H1 (cell line): ENCODE measurements around the gene SHC3. TPM values are rescaled to one million over a fixed set of nuclear protein-coding genes. Genes with fewer than 3 reads are reported as not detected.

ENCODE experiments used
- HDAC6 ChIP-seq: IDR thresholded peaks from one replicate; pipeline ENCODE4 v1.7.1; 2012; ENCODE audit warnings: low read depth, mild to moderate bottlenecking, inconsistent platforms, low read length, moderate library complexity
- polyA plus RNA-seq, 7 experiments: library from polyadenylated mRNA; depleted of rRNA in 3 of 7; stranded (reverse) in 5 of 7; unstranded in 2 of 7; fragments of >200 nt in 5 of 7; fragments of 200-250 nt in 2 of 7; gene quantifications; 1 replicate in 5 of 7; 2 replicates in 1 of 7; 4 replicates in 1 of 7; pipeline versions ENCODE4 v1.2.1 to v1.2.3, GENCODE V29; 2011 to 2013; ENCODE audit warnings: missing spikeins in 2 of 7, mixed read lengths in 2 of 7
- total RNA-seq: library from RNA; stranded (reverse); fragmentation: NEBNext Ultra II Directional; extraction: Animal tissue kit (Norgen Biotek cat#: 25700); gene quantifications from 2 replicates; pipeline ENCODE4 v1.2.1, GENCODE V29; 2021
- TF ChIP-seq, protein P1 (sequence below): fragments of 300-600 bp; sonication (generic); IDR thresholded peaks from 2 replicates; pipeline ENCODE4 v1.7.1; 2012; ENCODE audit warnings: low read length, moderate library complexity, mild to moderate bottlenecking, inconsistent platforms; ENCODE audit not compliant: insufficient replicate concordance

SHC3 gene
- total and polyA plus RNA-seq, 2 of the 8 experiments (the other 6 are each of a cell fraction or from before 2014, with no cell fraction given), result 1.4 to 7.1 TPM

GRCh38 chr9:88959727-88960469 lies 218.7 kb downstream of the SHC3 start (continued):
- TF ChIP-seq, protein P1, sequence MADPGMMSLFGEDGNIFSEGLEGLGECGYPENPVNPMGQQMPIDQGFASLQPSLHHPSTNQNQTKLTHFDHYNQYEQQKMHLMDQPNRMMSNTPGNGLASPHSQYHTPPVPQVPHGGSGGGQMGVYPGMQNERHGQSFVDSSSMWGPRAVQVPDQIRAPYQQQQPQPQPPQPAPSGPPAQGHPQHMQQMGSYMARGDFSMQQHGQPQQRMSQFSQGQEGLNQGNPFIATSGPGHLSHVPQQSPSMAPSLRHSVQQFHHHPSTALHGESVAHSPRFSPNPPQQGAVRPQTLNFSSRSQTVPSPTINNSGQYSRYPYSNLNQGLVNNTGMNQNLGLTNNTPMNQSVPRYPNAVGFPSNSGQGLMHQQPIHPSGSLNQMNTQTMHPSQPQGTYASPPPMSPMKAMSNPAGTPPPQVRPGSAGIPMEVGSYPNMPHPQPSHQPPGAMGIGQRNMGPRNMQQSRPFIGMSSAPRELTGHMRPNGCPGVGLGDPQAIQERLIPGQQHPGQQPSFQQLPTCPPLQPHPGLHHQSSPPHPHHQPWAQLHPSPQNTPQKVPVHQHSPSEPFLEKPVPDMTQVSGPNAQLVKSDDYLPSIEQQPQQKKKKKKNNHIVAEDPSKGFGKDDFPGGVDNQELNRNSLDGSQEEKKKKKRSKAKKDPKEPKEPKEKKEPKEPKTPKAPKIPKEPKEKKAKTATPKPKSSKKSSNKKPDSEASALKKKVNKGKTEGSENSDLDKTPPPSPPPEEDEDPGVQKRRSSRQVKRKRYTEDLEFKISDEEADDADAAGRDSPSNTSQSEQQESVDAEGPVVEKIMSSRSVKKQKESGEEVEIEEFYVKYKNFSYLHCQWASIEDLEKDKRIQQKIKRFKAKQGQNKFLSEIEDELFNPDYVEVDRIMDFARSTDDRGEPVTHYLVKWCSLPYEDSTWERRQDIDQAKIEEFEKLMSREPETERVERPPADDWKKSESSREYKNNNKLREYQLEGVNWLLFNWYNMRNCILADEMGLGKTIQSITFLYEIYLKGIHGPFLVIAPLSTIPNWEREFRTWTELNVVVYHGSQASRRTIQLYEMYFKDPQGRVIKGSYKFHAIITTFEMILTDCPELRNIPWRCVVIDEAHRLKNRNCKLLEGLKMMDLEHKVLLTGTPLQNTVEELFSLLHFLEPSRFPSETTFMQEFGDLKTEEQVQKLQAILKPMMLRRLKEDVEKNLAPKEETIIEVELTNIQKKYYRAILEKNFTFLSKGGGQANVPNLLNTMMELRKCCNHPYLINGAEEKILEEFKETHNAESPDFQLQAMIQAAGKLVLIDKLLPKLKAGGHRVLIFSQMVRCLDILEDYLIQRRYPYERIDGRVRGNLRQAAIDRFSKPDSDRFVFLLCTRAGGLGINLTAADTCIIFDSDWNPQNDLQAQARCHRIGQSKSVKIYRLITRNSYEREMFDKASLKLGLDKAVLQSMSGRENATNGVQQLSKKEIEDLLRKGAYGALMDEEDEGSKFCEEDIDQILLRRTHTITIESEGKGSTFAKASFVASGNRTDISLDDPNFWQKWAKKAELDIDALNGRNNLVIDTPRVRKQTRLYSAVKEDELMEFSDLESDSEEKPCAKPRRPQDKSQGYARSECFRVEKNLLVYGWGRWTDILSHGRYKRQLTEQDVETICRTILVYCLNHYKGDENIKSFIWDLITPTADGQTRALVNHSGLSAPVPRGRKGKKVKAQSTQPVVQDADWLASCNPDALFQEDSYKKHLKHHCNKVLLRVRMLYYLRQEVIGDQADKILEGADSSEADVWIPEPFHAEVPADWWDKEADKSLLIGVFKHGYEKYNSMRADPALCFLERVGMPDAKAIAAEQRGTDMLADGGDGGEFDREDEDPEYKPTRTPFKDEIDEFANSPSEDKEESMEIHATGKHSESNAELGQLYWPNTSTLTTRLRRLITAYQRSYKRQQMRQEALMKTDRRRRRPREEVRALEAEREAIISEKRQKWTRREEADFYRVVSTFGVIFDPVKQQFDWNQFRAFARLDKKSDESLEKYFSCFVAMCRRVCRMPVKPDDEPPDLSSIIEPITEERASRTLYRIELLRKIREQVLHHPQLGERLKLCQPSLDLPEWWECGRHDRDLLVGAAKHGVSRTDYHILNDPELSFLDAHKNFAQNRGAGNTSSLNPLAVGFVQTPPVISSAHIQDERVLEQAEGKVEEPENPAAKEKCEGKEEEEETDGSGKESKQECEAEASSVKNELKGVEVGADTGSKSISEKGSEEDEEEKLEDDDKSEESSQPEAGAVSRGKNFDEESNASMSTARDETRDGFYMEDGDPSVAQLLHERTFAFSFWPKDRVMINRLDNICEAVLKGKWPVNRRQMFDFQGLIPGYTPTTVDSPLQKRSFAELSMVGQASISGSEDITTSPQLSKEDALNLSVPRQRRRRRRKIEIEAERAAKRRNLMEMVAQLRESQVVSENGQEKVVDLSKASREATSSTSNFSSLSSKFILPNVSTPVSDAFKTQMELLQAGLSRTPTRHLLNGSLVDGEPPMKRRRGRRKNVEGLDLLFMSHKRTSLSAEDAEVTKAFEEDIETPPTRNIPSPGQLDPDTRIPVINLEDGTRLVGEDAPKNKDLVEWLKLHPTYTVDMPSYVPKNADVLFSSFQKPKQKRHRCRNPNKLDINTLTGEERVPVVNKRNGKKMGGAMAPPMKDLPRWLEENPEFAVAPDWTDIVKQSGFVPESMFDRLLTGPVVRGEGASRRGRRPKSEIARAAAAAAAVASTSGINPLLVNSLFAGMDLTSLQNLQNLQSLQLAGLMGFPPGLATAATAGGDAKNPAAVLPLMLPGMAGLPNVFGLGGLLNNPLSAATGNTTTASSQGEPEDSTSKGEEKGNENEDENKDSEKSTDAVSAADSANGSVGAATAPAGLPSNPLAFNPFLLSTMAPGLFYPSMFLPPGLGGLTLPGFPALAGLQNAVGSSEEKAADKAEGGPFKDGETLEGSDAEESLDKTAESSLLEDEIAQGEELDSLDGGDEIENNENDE, result no peak
- TF ChIP-seq HDAC6, result no peak
